ENCODE measurements around the gene TMOD2. TPM values are rescaled to one million over a fixed set of nuclear protein-coding genes. Genes with fewer than 3 reads are reported as not detected.

TMOD2 gene
- total and polyA plus RNA-seq, 2 of the 8 experiments (the other 6 are each of a cell fraction or from before 2014, with no cell fraction given), result 0.80 to 6.5 TPM

- TF ChIP-seq CHD7 (IDR thresholded peaks at IDR 0.05; ENCODE audit: insufficient replicate concordance, low read length) (no peak), POLR2A (IDR thresholded peaks at IDR 0.05; ENCODE audit: control extremely low read depth in 1 of 2, low read depth in 2 of 2, low read length in 2 of 2) (no peak), EP300 (IDR thresholded peaks at IDR 0.05; ENCODE audit: borderline replicate concordance in 1 of 2, low read depth in 2 of 2, low read length in 2 of 2) (no peak), ZNF274 (IDR thresholded peaks at IDR 0.05; ENCODE audit: borderline replicate concordance, extremely low read depth, low read length) (no peak), TAF7 (optimal IDR thresholded peaks at IDR 0.05; ENCODE audit: borderline replicate concordance, low read depth, low read length) (no peak), SP2 (IDR thresholded peaks at IDR 0.05; ENCODE audit: low read length) (no peak), TEAD4 (IDR thresholded peaks at IDR 0.05; ENCODE audit: low read depth, low read length) (no peak)
Measured at GRCh38 chr15:51793521-51794305, 42.3 kb downstream of the TMOD2 start (continued).

Measured in H1 (cell line).